Measurements from ENCODE around the gene RFX1. TPM values are rescaled to one million over a fixed set of nuclear protein-coding genes. Genes with fewer than 3 reads are reported as not detected.

RFX1 gene
- total and polyA plus RNA-seq, 9 of the 15 experiments (the other 6 are each of a cell fraction or from before 2014, with no cell fraction given), result 0.14 to 19.3 (median 1.2) TPM

DNA sequence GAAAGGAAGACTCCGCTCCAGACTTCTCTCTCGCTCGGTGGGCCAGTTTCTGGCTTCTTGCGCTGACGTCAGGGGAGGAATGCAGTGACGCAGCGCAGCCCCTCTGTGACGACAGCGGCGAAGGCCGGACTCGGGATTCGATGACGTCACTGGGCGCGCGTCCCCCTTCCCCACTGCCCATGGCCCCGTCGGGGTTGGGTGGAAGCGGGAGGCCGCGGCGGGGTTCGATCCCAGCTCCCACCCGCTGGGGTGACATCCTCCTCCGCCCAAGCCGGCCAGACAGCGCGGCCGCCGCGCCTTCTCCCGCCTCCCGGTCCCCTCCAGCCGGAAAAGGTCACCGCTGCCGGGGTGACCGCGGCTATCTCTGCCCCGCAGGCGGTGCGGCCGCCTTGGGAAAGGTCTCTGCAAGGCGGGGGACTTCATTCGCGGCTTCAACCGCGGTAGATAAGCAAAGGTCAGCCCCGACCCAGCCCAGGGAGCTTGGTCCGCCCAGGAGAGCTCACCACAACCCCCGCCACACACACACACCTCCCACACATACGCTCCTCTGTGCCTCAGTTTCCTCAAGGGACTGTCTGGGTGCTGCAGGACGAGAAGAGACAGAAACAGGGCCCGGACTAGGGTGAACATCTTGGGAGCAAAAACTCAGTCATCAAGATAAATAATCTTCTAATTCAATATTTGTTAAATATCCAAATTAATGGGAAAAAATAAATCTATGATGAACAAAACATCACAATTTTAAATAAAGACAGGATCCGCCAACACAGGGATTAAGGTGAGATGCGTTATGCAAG lies 844 bp upstream of the RFX1 start (continued):
- TF ChIP-seq, protein P1, sequence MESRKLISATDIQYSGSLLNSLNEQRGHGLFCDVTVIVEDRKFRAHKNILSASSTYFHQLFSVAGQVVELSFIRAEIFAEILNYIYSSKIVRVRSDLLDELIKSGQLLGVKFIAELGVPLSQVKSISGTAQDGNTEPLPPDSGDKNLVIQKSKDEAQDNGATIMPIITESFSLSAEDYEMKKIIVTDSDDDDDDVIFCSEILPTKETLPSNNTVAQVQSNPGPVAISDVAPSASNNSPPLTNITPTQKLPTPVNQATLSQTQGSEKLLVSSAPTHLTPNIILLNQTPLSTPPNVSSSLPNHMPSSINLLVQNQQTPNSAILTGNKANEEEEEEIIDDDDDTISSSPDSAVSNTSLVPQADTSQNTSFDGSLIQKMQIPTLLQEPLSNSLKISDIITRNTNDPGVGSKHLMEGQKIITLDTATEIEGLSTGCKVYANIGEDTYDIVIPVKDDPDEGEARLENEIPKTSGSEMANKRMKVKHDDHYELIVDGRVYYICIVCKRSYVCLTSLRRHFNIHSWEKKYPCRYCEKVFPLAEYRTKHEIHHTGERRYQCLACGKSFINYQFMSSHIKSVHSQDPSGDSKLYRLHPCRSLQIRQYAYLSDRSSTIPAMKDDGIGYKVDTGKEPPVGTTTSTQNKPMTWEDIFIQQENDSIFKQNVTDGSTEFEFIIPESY (CRISPR knock-in tag; IDR thresholded peaks at IDR 0.05), result peak; percentile 70; the same call in 1 of the 2 replicates
- TF ChIP-seq, protein P2, sequence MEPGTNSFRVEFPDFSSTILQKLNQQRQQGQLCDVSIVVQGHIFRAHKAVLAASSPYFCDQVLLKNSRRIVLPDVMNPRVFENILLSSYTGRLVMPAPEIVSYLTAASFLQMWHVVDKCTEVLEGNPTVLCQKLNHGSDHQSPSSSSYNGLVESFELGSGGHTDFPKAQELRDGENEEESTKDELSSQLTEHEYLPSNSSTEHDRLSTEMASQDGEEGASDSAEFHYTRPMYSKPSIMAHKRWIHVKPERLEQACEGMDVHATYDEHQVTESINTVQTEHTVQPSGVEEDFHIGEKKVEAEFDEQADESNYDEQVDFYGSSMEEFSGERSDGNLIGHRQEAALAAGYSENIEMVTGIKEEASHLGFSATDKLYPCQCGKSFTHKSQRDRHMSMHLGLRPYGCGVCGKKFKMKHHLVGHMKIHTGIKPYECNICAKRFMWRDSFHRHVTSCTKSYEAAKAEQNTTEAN (CRISPR knock-in tag; IDR thresholded peaks at IDR 0.05), result no peak
- TF ChIP-seq ARID2 (IDR thresholded peaks at IDR 0.05) (peak; percentile 63; the same call in 1 of the 2 replicates), RUNX1 (IDR thresholded peaks at IDR 0.05; ENCODE audit: low read depth) (peak; percentile 98), ZNF76 (CRISPR knock-in tag; IDR thresholded peaks at IDR 0.05; ENCODE audit: borderline replicate concordance) (0 out of 2 replicates have a peak, but pooled peaks have one; percentile 75), NBN (IDR thresholded peaks at IDR 0.05; ENCODE audit: low read depth) (peak; percentile 100), SMAD1 (IDR thresholded peaks at IDR 0.05; ENCODE audit: low read depth, low read length, partially characterized antibody) (peak; percentile 81), NR3C1 (CRISPR knock-in tag; IDR thresholded peaks at IDR 0.05) (no peak), RHOXF2B (CRISPR knock-in tag; conservative IDR thresholded peaks at IDR 0.05) (0 out of 2 replicates have a peak, but pooled peaks have one; percentile 67), C11orf30 (IDR thresholded peaks at IDR 0.05; ENCODE audit: low read depth) (peak; percentile 35; the same call in 1 of the 2 replicates), ZNF408 (CRISPR knock-in tag; IDR thresholded peaks at IDR 0.05; ENCODE audit: low read depth) (no peak), MYC (IDR thresholded peaks at IDR 0.05; ENCODE audit: low read depth, low read length) (peak; percentile 84), MYC (CRISPR knock-in tag; IDR thresholded peaks at IDR 0.05; ENCODE audit: borderline replicate concordance, low read depth) (peak; percentile 80; the same call in 1 of the 2 replicates), BRF1 (IDR thresholded peaks at IDR 0.05; ENCODE audit: borderline replicate concordance, extremely low read depth, insufficient read length) (no peak)
- TF ChIP-seq, protein P3, sequence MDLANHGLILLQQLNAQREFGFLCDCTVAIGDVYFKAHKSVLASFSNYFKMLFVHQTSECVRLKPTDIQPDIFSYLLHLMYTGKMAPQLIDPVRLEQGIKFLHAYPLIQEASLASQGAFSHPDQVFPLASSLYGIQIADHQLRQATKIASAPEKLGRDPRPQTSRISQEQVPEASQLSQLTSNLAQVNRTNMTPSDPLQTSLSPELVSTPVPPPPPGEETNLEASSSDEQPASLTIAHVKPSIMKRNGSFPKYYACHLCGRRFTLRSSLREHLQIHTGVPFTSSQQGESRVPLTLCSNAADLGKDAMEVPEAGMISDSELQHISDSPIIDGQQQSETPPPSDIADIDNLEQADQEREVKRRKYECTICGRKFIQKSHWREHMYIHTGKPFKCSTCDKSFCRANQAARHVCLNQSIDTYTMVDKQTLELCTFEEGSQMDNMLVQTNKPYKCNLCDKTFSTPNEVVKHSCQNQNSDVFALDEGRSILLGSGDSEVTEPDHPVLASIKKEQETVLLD (IDR thresholded peaks at IDR 0.05), result peak; percentile 45
- TF ChIP-seq, protein P4, sequence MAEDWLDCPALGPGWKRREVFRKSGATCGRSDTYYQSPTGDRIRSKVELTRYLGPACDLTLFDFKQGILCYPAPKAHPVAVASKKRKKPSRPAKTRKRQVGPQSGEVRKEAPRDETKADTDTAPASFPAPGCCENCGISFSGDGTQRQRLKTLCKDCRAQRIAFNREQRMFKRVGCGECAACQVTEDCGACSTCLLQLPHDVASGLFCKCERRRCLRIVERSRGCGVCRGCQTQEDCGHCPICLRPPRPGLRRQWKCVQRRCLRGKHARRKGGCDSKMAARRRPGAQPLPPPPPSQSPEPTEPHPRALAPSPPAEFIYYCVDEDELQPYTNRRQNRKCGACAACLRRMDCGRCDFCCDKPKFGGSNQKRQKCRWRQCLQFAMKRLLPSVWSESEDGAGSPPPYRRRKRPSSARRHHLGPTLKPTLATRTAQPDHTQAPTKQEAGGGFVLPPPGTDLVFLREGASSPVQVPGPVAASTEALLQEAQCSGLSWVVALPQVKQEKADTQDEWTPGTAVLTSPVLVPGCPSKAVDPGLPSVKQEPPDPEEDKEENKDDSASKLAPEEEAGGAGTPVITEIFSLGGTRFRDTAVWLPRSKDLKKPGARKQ (CRISPR knock-in tag; IDR thresholded peaks at IDR 0.05), result no peak
- TF ChIP-seq, protein P5, sequence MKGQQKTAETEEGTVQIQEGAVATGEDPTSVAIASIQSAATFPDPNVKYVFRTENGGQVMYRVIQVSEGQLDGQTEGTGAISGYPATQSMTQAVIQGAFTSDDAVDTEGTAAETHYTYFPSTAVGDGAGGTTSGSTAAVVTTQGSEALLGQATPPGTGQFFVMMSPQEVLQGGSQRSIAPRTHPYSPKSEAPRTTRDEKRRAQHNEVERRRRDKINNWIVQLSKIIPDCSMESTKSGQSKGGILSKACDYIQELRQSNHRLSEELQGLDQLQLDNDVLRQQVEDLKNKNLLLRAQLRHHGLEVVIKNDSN (CRISPR knock-in tag; IDR thresholded peaks at IDR 0.05), result no peak
- TF ChIP-seq, protein P6, sequence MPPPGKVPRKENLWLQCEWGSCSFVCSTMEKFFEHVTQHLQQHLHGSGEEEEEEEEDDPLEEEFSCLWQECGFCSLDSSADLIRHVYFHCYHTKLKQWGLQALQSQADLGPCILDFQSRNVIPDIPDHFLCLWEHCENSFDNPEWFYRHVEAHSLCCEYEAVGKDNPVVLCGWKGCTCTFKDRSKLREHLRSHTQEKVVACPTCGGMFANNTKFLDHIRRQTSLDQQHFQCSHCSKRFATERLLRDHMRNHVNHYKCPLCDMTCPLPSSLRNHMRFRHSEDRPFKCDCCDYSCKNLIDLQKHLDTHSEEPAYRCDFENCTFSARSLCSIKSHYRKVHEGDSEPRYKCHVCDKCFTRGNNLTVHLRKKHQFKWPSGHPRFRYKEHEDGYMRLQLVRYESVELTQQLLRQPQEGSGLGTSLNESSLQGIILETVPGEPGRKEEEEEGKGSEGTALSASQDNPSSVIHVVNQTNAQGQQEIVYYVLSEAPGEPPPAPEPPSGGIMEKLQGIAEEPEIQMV (tag; conservative IDR thresholded peaks at IDR 0.05; ENCODE audit: low read depth), result 0 out of 2 replicates have a peak, but pooled peaks have one; percentile 41
